ENCODE data around the gene NOS1AP. TPM values are rescaled to one million over a fixed set of nuclear protein-coding genes. Genes with fewer than 3 reads are reported as not detected.
A peak's percentile ranks its signal among the peaks of the same experiment; 100 is the strongest.
"Not testable (repeated sequence)": the region's sequence is repeated elsewhere in the genome, so short reads cannot be mapped to it uniquely, and the experiment has no call there.

Gene NOS1AP
- polyA plus RNA-seq, 6 donors from 2014 or later, result not detected

DNA sequence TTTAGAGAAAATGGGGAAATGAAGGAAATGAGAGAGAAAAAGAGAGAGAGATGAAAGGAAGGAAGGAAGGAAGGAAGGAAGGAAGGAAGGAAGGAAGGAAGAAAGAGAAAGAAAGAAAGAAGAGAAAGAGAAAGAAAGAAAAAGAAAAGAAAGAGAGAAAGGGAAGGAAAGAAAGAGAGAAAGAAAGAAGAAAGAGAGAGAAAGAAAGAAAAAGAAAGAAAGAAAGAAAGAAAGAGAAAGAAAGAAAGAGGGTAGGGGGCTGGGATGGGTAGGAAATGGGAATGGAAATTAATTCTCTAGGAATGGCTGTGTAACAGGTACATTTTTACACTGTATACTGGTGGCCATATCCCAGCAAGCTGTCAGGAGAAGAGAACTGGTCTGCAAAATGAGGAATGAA lies 346.7 kb downstream of the NOS1AP start:
- ATAC-seq (ENCODE audit: low read depth in 2 of 2), result no peak
- H3K4me3 Mint-ChIP-seq, result no peak overlapping the region
- DNase-seq, result no peak
- H3K27me3 Mint-ChIP-seq, result peaks cover 19 to 31% (median 23%) of the 10 kb centered on the region in 3 donors
- no peaks in the 10 kb centered on the region for H3K4me1 Mint-ChIP-seq
- H3K36me3 Mint-ChIP-seq, result no peaks in the 10 kb centered on the region
- no peaks in the 10 kb centered on the region for H3K9me3 Mint-ChIP-seq
- no peak overlapping the region for H3K27ac Mint-ChIP-seq

GRCh38 chr1:162416909-162417308 lies 347.4 kb downstream of the NOS1AP start:
- no peak overlapping the region for H3K27ac Mint-ChIP-seq
- no peak for ATAC-seq (ENCODE audit: low read depth in 2 of 2)
- H3K27me3 Mint-ChIP-seq, result peaks cover 13 to 24% (median 16%) of the 10 kb centered on the region in 3 donors
- H3K4me1 Mint-ChIP-seq, result peaks cover 0 to 6% (median under 1%) of the 10 kb centered on the region in 3 donors
- H3K4me3 Mint-ChIP-seq, result no peak overlapping the region
- no peaks in the 10 kb centered on the region for H3K36me3 Mint-ChIP-seq
- no peaks in the 10 kb centered on the region for H3K9me3 Mint-ChIP-seq
- no peak for DNase-seq

GRCh38 chr1:162417650-162418049 lies 348.2 kb downstream of the NOS1AP start:
- Mint-ChIP-seq H3K4me1 (peaks cover 0 to 9% (median 2%) of the 10 kb centered on the region in 3 donors), H3K36me3 (no peaks in the 10 kb centered on the region), H3K27ac (no peak overlapping the region), H3K9me3 (no peaks in the 10 kb centered on the region), H3K4me3 (no peak overlapping the region), H3K27me3 (peaks cover 11 to 17% (median 12%) of the 10 kb centered on the region in 3 donors)
- ATAC-seq (ENCODE audit: low read depth in 2 of 2) (no peak), DNase-seq (no peak)

DNA sequence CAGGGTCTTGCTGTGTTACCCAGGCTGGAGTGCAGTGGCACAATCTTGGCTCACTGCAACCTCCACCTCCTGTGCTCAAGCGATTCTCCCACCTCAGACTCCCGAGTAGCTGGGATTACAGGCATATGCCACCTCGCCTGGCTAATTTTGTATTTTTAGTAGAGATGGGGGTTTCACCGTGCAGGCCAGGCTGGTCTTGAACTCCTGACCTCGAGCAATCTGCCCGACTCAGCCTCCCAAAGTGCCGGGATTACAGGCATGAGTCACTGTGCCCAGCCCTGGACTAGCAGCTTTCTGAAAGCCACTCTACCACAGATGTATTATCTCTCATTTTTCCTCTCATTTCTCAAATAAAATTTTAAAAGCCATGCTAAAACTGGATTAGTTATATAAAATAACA lies 349.1 kb downstream of the NOS1AP start:
- H3K4me3 Mint-ChIP-seq; DNase-seq; H3K36me3 Mint-ChIP-seq; ATAC-seq (ENCODE audit: low read depth in 2 of 2); H3K9me3 Mint-ChIP-seq: not testable (repeated sequence)
- Mint-ChIP-seq H3K27me3 (peaks cover 9 to 17% (median 13%) of the 10 kb centered on the region in 3 donors), H3K4me1 (peaks cover under 1 to 18% (median 8%) of the 10 kb centered on the region in 3 donors), H3K27ac (peak overlapping the region in 1 of 6 donors; percentile 48)

DNA sequence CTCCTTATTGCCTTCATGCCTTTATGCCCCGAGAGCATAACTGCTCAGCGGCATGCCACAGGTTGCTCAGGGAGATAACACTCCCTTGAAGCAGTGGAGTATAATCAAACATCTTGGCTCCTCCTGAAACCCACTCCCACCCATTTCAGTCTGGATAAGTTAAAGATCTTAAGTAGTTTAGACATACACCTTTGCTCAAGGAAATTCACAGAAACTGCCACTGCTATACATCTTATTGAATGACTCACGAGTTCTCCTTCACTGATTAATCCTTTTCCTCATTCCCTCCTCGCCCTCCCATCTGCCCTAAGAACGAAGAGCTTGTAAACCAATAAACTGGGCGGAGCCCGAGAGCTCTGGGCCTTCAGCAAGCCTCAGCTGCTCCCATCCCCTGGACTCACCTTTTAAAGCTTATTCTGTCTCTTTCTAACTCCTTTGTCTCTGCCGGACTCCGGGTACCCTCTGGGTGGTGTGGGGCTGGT lies 350.0 kb downstream of the NOS1AP start:
- peaks cover 4 to 22% (median 10%) of the 10 kb centered on the region in 3 donors for H3K4me1 Mint-ChIP-seq
- peak overlapping the region in 1 of 8 donors; percentile 54 for H3K4me3 Mint-ChIP-seq
- not testable (repeated sequence) for ATAC-seq (ENCODE audit: low read depth in 2 of 2); H3K27ac Mint-ChIP-seq; H3K9me3 Mint-ChIP-seq; DNase-seq; H3K36me3 Mint-ChIP-seq
- H3K27me3 Mint-ChIP-seq, result peaks cover 13 to 19% (median 14%) of the 10 kb centered on the region in 3 donors

Other genes starting within 250 kb of the NOS1AP start
- gene OLFML2B, start 45.8 kb upstream of the NOS1AP start, polyA plus RNA-seq (ENCODE audit: low read depth in 6 of 6), result not detected